Skeletal muscle tissue (tissue), 4 donors: ENCODE results near the gene POLR3C. TPM values are rescaled to one million over a fixed set of nuclear protein-coding genes. Genes with fewer than 3 reads are reported as not detected.
"Not testable (repeated sequence)": the region's sequence is repeated elsewhere in the genome, so short reads cannot be mapped to it uniquely, and the experiment has no call there.

Experiments used
- H3K27ac ChIP-seq: one replicate; pipeline ENCODE4 v1.7.0; 2013; ENCODE audit warnings: mild to moderate bottlenecking, low read depth, low read length, inconsistent platforms
- H3K27me3 ChIP-seq, 3 donors: one replicate each; pipeline ENCODE4 v1.7.0; 2013; ENCODE audit warnings: low read length in 3 of 3; ENCODE audit not compliant: control insufficient read depth in 3 of 3, insufficient read depth in 3 of 3
- H3K36me3 ChIP-seq, 3 donors: one replicate each; pipeline ENCODE4 v1.7.0; 2013; ENCODE audit warnings: low read length in 3 of 3; ENCODE audit not compliant: control insufficient read depth in 3 of 3, insufficient read depth in 3 of 3
- H3K4me1 ChIP-seq, 3 donors: one replicate each; pipeline ENCODE4 v1.7.0; 2013; ENCODE audit warnings: low read length in 3 of 3, mild to moderate bottlenecking in 3 of 3; ENCODE audit not compliant: control insufficient read depth in 3 of 3, insufficient read depth in 3 of 3
- H3K4me3 ChIP-seq, 3 donors: one replicate each; pipeline ENCODE4 v1.7.0; 2013; ENCODE audit warnings: low read length in 3 of 3
- H3K9ac ChIP-seq, 3 donors: one replicate each; pipeline ENCODE4 v1.7.0; 2013; ENCODE audit warnings: low read length in 3 of 3, mild to moderate bottlenecking in 3 of 3, moderate library complexity in 2 of 3, low read depth in 1 of 3
- H3K9me3 ChIP-seq, 3 donors: one replicate each; pipeline ENCODE4 v1.7.0; 2013; ENCODE audit warnings: low read length in 3 of 3; ENCODE audit not compliant: control insufficient read depth in 3 of 3
- total RNA-seq: library from RNA; depleted of rRNA; stranded (reverse); fragments of >200 nt; gene quantifications from one replicate; pipeline ENCODE4 v1.2.3, GENCODE V29; 2014
- donor health status: Osteomylitis.

The POLR3C gene
- total RNA-seq, 1 donor from 2014 or later, result 22.4 TPM

- H3K36me3 ChIP-seq, H3K4me3 ChIP-seq, H3K27me3 ChIP-seq, H3K9me3 ChIP-seq, H3K9ac ChIP-seq, H3K4me1 ChIP-seq, H3K27ac ChIP-seq: not testable (repeated sequence)
Observed at GRCh38 chr1:145812977-145813810, 10.8 kb upstream of the POLR3C start.

- H3K4me1 ChIP-seq, H3K27me3 ChIP-seq, H3K9me3 ChIP-seq, H3K4me3 ChIP-seq, H3K36me3 ChIP-seq, H3K9ac ChIP-seq: not testable (repeated sequence)
- H3K27ac ChIP-seq, result peak overlapping the region; percentile 58
Observed at GRCh38 chr1:145818095-145818494, 5.9 kb upstream of the POLR3C start.

GRCh38 chr1:145822779-145823331 lies 1.1 kb upstream of the POLR3C start:
- H3K9me3 ChIP-seq, H3K27ac ChIP-seq, H3K9ac ChIP-seq, H3K4me1 ChIP-seq, H3K27me3 ChIP-seq: not testable (repeated sequence)
- peak overlapping the region in 1 of 3 donors; percentile 49 for H3K4me3 ChIP-seq
- H3K36me3 ChIP-seq, result peaks cover 7 to 17% (median 16%) of the 10 kb centered on the region in 3 donors

GRCh38 chr1:145824499-145824842 lies 471 bp downstream of the POLR3C start:
- no peaks in the 10 kb centered on the region for H3K27me3 ChIP-seq
- H3K9me3 ChIP-seq, result no peaks in the 10 kb centered on the region
- peaks cover 2 to 6% (median 6%) of the 10 kb centered on the region in 3 donors for H3K4me1 ChIP-seq
- H3K36me3 ChIP-seq, result peaks cover 20 to 33% (median 32%) of the 10 kb centered on the region in 3 donors
- peak overlapping the region; percentile 86 to 99 (median 98) for H3K4me3 ChIP-seq
- H3K27ac ChIP-seq, result peak overlapping the region; percentile 89
- peak overlapping the region; percentile 87 to 97 (median 94) for H3K9ac ChIP-seq

- H3K27me3 ChIP-seq, result no peaks in the 10 kb centered on the region
- no peak overlapping the region for H3K27ac ChIP-seq
- no peak overlapping the region for H3K9ac ChIP-seq
- no peak overlapping the region for H3K4me3 ChIP-seq
- H3K4me1 ChIP-seq, result peaks cover 2 to 6% (median 6%) of the 10 kb centered on the region in 3 donors
- H3K36me3 ChIP-seq, result peaks cover 31 to 46% (median 40%) of the 10 kb centered on the region in 3 donors
- H3K9me3 ChIP-seq, result no peaks in the 10 kb centered on the region
Observed at GRCh38 chr1:145826030-145826429, 2.0 kb downstream of the POLR3C start.

- Histone ChIP-seq H3K9me3 (no peaks in the 10 kb centered on the region), H3K9ac (no peak overlapping the region), H3K4me3 (no peak overlapping the region), H3K36me3 (peaks cover 36 to 63% (median 55%) of the 10 kb centered on the region in 3 donors), H3K27ac (no peak overlapping the region), H3K4me1 (peaks cover 2 to 6% (median 6%) of the 10 kb centered on the region in 3 donors), H3K27me3 (no peaks in the 10 kb centered on the region)
Observed at GRCh38 chr1:145827966-145828365, 4.0 kb downstream of the POLR3C start.

GRCh38 chr1:145828367-145829026 lies 4.5 kb downstream of the POLR3C start:
- H3K9me3 ChIP-seq, result no peaks in the 10 kb centered on the region
- H3K4me1 ChIP-seq, result peaks cover 2 to 6% (median 6%) of the 10 kb centered on the region in 3 donors
- no peak overlapping the region for H3K4me3 ChIP-seq
- peaks cover 42 to 68% (median 61%) of the 10 kb centered on the region in 3 donors for H3K36me3 ChIP-seq
- H3K27me3 ChIP-seq, result no peaks in the 10 kb centered on the region
- no peak overlapping the region for H3K27ac ChIP-seq
- H3K9ac ChIP-seq, result no peak overlapping the region

GRCh38 chr1:145830810-145831209 lies 6.8 kb downstream of the POLR3C start:
- H3K4me3 ChIP-seq, H3K9ac ChIP-seq, H3K9me3 ChIP-seq, H3K27me3 ChIP-seq, H3K4me1 ChIP-seq, H3K27ac ChIP-seq: not testable (repeated sequence)
- H3K36me3 ChIP-seq, result peaks cover 49 to 80% (median 73%) of the 10 kb centered on the region in 3 donors

- Histone ChIP-seq H3K9ac (no peak overlapping the region), H3K4me1 (no peaks in the 10 kb centered on the region), H3K36me3 (peaks cover 55 to 80% (median 79%) of the 10 kb centered on the region in 3 donors), H3K27me3 (no peaks in the 10 kb centered on the region), H3K9me3 (no peaks in the 10 kb centered on the region), H3K4me3 (no peak overlapping the region), H3K27ac (no peak overlapping the region)
Observed at GRCh38 chr1:145837656-145838055, 13.7 kb downstream of the POLR3C start.

- no peak overlapping the region for H3K4me3 ChIP-seq
- peaks cover 25 to 47% (median 42%) of the 10 kb centered on the region in 3 donors for H3K36me3 ChIP-seq
- H3K27ac ChIP-seq, result no peak overlapping the region
- no peaks in the 10 kb centered on the region for H3K27me3 ChIP-seq
- peaks cover 9 to 17% (median 10%) of the 10 kb centered on the region in 3 donors for H3K4me1 ChIP-seq
- H3K9ac ChIP-seq, result no peak overlapping the region
- H3K9me3 ChIP-seq, result no peaks in the 10 kb centered on the region
Observed at GRCh38 chr1:145843031-145843430, 19.0 kb downstream of the POLR3C start.
